ENCODE data around the gene BFSP2. TPM values are rescaled to one million over a fixed set of nuclear protein-coding genes. Genes with fewer than 3 reads are reported as not detected.

BFSP2 gene
- total and polyA plus RNA-seq, 3 donors from 2014 or later = not detected

DNA sequence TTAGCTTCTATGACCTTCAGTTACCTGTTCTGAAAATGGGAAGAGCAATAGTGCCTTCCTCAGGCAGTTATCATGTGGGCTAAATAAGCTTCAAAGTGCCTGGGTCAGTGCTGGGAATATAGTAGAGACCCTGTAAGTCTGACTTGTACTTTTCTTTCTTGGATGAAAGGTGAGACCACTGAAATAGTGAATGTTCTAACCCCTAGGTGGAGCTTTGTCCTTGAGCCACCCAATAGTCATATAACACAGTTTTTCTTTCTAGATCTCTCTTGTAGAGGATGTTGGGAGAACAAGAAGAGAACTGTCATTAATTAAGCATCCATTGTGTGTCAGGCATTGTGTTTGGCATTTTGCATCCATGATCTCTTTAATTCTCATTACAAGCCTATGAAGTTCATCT is 13.0 kb upstream of the BFSP2 start:
- Histone ChIP-seq H3K4me3 (no peak overlapping the region), H3K36me3 (ENCODE audit: low read depth, missing control alignments) (no peaks in the 10 kb centered on the region), H3K4me1 (peaks cover 6% of the 10 kb centered on the region), H3K27me3 (no peaks in the 10 kb centered on the region), H3K27ac (no peak overlapping the region), H3K9me3 (no peaks in the 10 kb centered on the region)
- intact Hi-C loops (cut with DNase I; ENCODE audit: low total_unique reads) = no loop called here
- no peak for DNase-seq
- no peak for TF ChIP-seq POLR2A (IDR thresholded peaks at IDR 0.05)
- TF ChIP-seq, protein P1, sequence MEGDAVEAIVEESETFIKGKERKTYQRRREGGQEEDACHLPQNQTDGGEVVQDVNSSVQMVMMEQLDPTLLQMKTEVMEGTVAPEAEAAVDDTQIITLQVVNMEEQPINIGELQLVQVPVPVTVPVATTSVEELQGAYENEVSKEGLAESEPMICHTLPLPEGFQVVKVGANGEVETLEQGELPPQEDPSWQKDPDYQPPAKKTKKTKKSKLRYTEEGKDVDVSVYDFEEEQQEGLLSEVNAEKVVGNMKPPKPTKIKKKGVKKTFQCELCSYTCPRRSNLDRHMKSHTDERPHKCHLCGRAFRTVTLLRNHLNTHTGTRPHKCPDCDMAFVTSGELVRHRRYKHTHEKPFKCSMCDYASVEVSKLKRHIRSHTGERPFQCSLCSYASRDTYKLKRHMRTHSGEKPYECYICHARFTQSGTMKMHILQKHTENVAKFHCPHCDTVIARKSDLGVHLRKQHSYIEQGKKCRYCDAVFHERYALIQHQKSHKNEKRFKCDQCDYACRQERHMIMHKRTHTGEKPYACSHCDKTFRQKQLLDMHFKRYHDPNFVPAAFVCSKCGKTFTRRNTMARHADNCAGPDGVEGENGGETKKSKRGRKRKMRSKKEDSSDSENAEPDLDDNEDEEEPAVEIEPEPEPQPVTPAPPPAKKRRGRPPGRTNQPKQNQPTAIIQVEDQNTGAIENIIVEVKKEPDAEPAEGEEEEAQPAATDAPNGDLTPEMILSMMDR (IDR thresholded peaks at IDR 0.05) = no peak

DNA sequence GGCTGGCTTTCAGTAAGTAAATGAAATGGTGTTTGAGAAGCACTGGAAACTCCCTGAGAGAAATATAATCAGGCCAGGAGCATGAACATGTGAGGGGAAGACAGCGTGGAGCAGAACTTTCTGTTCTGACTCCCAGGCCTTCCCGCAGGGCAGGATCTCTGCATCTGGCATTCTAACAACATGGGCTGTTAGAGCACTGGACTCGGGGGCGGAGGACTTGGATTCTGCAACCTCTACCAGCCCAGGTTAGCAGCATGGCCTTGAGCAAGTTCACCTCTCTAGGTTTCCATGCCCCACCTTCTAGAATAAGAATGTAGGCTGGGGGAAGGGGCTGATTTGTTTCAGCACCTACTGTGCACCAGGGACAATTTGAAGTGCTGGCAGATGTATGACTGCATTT is 12.5 kb upstream of the BFSP2 start:
- Histone ChIP-seq H3K27me3 (no peaks in the 10 kb centered on the region), H3K27ac (no peak overlapping the region), H3K9me3 (no peaks in the 10 kb centered on the region), H3K4me3 (no peak overlapping the region), H3K4me1 (peaks cover 6% of the 10 kb centered on the region), H3K36me3 (ENCODE audit: low read depth, missing control alignments) (no peaks in the 10 kb centered on the region)
- DNase-seq = peak; percentile 33
- intact Hi-C loops (cut with DNase I; ENCODE audit: low total_unique reads) = no loop called here
- WGBS, 2 donors = 35 to 55% methylated on average over 4 of the region's 4 CpGs
- no peak for TF ChIP-seq POLR2A (IDR thresholded peaks at IDR 0.05)
- TF ChIP-seq, protein P1 (IDR thresholded peaks at IDR 0.05) = no peak

DNA sequence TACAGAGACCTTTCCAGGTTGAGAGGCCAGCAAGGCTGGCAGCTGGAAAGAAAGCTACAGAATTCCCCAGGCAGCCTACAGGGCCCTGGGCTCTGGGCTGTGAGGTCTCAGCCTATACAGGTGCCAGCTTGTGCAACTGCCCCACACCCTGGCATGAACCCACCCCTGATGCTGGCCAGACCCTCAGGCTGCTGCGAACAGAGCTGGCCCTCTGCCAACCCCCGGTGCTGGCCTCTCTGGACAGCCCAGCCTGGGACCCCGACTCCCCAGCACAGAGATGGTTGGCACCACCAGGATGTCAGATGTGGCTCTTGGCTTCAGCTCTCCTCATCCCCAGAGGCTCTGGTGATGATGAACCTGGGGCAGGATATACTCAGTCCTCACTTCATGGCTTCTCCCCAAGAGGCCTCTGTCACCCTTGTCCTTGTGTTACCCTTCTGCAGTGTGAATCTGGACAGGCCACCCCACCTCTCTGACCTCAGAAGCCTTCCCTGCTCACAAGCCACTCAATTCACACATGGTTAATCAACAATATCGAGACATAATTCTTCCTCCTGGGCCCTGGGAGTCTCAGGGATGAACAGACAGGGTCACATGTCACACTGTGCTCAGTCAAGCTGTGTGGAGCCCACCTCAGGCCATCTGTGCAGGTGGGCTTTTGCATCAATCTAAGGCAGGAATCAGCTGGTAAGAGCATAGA is 11.0 kb upstream of the BFSP2 start:
- Histone ChIP-seq H3K27ac (no peak overlapping the region), H3K36me3 (ENCODE audit: low read depth, missing control alignments) (no peaks in the 10 kb centered on the region), H3K9me3 (no peaks in the 10 kb centered on the region), H3K27me3 (no peaks in the 10 kb centered on the region), H3K4me1 (peaks cover 6% of the 10 kb centered on the region), H3K4me3 (no peak overlapping the region)
- 63 to 74% methylated on average over 3 to 4 of the region's 4 CpGs for WGBS, 2 donors
- TF ChIP-seq, protein P1 (IDR thresholded peaks at IDR 0.05) = no peak
- no peak for TF ChIP-seq POLR2A (IDR thresholded peaks at IDR 0.05)
- DNase-seq = no peak
- intact Hi-C loops (cut with DNase I; ENCODE audit: low total_unique reads) = no loop called here

DNA sequence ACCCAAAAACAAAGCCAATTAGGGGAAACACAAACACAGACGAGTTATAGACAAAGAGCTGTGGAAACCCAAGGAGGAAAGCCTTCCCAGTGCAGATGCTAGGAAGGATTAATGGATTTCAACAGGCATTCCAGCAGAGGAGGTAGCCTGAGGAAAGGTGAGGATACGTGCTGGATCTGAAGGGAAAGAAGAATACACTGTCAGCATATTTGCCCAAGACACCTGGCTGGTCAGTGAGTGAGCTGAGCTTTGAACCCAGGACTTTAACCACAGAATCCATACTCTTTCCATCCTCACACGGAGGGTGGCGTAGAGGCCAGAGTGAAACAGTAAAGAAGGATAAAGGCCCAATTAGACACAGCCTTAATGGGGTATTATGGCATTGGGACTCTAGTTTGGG is 9.1 kb upstream of the BFSP2 start:
- Histone ChIP-seq H3K36me3 (ENCODE audit: low read depth, missing control alignments) (no peaks in the 10 kb centered on the region), H3K4me3 (no peak overlapping the region), H3K27ac (no peak overlapping the region), H3K27me3 (no peaks in the 10 kb centered on the region), H3K4me1 (peaks cover 6% of the 10 kb centered on the region), H3K9me3 (no peaks in the 10 kb centered on the region)
- intact Hi-C loops (cut with DNase I; ENCODE audit: low total_unique reads) = no loop called here
- 95 to 97% methylated on average over 4 of the region's 4 CpGs for WGBS, 2 donors
- DNase-seq = no peak
- TF ChIP-seq, protein P1 (IDR thresholded peaks at IDR 0.05) = no peak
- no peak for TF ChIP-seq POLR2A (IDR thresholded peaks at IDR 0.05)

DNA sequence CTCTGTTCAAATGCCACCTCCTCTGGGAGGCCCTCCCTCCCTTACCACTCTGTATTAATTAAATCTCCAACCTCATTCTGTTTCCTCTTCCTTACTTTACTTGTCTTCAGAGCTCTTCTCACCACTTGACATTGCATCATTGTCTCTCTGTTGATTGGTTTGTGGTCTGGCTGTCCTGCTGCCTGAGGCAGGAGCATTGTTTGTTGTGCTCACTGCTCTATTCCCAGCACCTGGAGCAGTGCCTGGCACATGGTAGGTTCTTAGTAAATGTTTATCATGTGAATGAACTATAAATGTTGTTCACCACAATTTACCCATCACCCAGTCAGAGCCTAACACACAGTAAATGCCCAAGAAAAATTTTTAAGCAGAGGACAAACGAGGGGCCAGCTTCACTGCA is 6.7 kb upstream of the BFSP2 start:
- intact Hi-C loops (cut with DNase I; ENCODE audit: low total_unique reads) = no loop called here
- no peak overlapping the region for H3K4me3 ChIP-seq
- no peaks in the 10 kb centered on the region for H3K27me3 ChIP-seq
- H3K4me1 ChIP-seq = no peaks in the 10 kb centered on the region
- WGBS, 2 donors = 75 to 86% methylated on average over 1 of the region's 1 CpG
- H3K9me3 ChIP-seq = no peaks in the 10 kb centered on the region
- no peak for DNase-seq
- no peaks in the 10 kb centered on the region for H3K36me3 ChIP-seq (ENCODE audit: low read depth, missing control alignments)
- TF ChIP-seq, protein P1 (IDR thresholded peaks at IDR 0.05) = no peak
- no peak for TF ChIP-seq POLR2A (IDR thresholded peaks at IDR 0.05)
- H3K27ac ChIP-seq = no peak overlapping the region
